Fibroblast of the aortic adventitia (primary cell): ENCODE results near the gene RCC2. TPM values are rescaled to one million over a fixed set of nuclear protein-coding genes. Genes with fewer than 3 reads are reported as not detected.
"Not testable (repeated sequence)": the region's sequence is repeated elsewhere in the genome, so short reads cannot be mapped to it uniquely, and the experiment has no call there.

ENCODE experiments used
- DNase-seq: peaks from one replicate; pipeline ENCODE4 v3.0.0-alpha.2; 2010; ENCODE audit warnings: low read depth
- H3K4me3 ChIP-seq: 2 replicates; pipeline ENCODE4 v1.5.1; 2011; ENCODE audit warnings: low read depth, mild to moderate bottlenecking, control low read depth, low read length, moderate library complexity
- CTCF ChIP-seq: IDR thresholded peaks from 2 replicates; pipeline ENCODE4 v1.5.1; 2011; ENCODE audit warnings: mild to moderate bottlenecking, low read length, control low read depth, inconsistent platforms; ENCODE audit not compliant: insufficient read depth
- total RNA-seq: library from RNA; depleted of rRNA; stranded (reverse); fragments of >200 nt; gene quantifications from 2 replicates; pipeline ENCODE4 v1.2.3, GENCODE V29; 2012; ENCODE audit warnings: low replicate concordance

RCC2 gene
- total RNA-seq, 1 donor: 46.0 TPM

- TF ChIP-seq CTCF: no peak
- DNase-seq: no peak
- H3K4me3 ChIP-seq: no peak overlapping the region
Observed at GRCh38 chr1:17462669-17463068, 23.2 kb upstream of the RCC2 start.

- no peak for DNase-seq
- no peak overlapping the region for H3K4me3 ChIP-seq
- TF ChIP-seq CTCF: no peak
Observed at GRCh38 chr1:17460219-17460618, 20.7 kb upstream of the RCC2 start.

GRCh38 chr1:17458794-17459193 lies 19.3 kb upstream of the RCC2 start:
- H3K4me3 ChIP-seq: no peak overlapping the region
- no peak for DNase-seq
- no peak for TF ChIP-seq CTCF

GRCh38 chr1:17452686-17453085 lies 13.2 kb upstream of the RCC2 start:
- no peak for TF ChIP-seq CTCF

GRCh38 chr1:17452203-17452602 lies 12.7 kb upstream of the RCC2 start:
- not testable (repeated sequence) for H3K4me3 ChIP-seq, DNase-seq

More at GRCh38 chr1:17452686-17453085, 13.2 kb upstream of the RCC2 start:
- no peak for DNase-seq
- H3K4me3 ChIP-seq: no peak overlapping the region

- TF ChIP-seq CTCF: no peak
- no peak overlapping the region for H3K4me3 ChIP-seq
- DNase-seq: no peak
Observed at GRCh38 chr1:17451731-17452130, 12.3 kb upstream of the RCC2 start.

GRCh38 chr1:17447501-17447992 lies 8.1 kb upstream of the RCC2 start:
- no peak overlapping the region for H3K4me3 ChIP-seq
- DNase-seq: no peak
- no peak for TF ChIP-seq CTCF
